HG03097 (cell line): ENCODE results near the gene SLC1A7.

ENCODE experiments used
- ATAC-seq: cut with Tn5 transposase; IDR thresholded peaks from one replicate; pipeline ENCODE4 v1.9.1; 2021; ENCODE audit not compliant: unreplicated experiment, low FRiP score

The SLC1A7 gene

DNA sequence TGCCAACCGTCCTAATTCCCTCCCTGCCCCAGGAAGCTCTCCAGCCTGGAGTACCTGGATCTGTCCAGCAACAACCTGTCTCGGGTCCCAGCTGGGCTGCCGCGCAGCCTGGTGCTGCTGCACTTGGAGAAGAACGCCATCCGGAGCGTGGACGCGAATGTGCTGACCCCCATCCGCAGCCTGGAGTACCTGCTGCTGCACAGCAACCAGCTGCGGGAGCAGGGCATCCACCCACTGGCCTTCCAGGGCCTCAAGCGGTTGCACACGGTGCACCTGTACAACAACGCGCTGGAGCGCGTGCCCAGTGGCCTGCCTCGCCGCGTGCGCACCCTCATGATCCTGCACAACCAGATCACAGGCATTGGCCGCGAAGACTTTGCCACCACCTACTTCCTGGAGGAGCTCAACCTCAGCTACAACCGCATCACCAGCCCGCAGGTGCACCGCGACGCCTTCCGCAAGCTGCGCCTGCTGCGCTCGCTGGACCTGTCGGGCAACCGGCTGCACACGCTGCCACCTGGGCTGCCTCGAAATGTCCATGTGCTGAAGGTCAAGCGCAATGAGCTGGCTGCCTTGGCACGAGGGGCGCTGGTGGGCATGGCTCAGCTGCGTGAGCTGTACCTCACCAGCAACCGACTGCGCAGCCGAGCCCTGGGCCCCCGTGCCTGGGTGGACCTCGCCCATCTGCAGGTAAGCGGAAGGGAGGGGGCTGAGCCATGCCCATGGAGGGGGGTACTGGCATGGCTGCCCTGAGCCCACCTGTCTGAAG lies 63.9 kb downstream of the SLC1A7 start:
- no peak for ATAC-seq

- ATAC-seq = no peak
Measured at GRCh38 chr1:53077599-53077965, 64.9 kb downstream of the SLC1A7 start.

DNA sequence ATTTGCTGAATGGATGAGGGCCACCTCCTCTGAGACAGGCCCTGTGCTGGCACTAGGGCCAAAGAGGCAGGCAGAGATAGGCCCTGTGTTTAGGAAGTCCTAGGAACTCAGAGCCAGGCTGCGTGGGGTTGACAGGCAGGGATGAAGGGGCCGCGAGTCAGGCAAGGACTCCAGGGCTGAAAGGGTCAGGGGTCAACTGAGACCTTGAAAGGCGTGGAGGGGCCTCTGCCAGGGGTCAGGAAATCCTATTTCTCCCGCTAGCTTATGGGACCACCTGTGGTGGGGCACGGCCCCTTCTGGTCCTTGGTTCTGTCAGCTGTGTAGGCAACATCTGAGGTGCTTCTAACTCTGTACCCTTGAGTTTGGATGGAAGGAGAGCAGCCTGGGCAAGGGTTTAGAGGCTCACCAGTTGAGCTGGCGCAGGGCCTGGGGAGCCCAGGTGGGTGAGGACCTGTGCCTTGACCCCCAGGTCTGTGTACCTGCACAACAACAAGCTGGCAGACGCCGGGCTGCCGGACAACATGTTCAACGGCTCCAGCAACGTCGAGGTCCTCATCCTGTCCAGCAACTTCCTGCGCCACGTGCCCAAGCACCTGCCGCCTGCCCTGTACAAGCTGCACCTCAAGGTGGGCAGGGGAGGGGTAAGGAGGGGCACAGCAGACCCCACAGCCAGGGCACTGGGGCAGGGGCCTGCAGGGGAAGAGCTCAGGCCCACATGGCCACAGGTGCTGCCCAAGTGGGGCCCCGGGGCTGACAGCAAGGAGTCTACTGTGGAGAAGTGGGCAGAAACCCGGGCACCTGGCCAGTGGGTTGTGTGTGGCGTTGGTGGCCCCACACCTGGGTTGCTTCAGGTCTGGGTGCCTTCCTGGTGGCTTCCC lies 65.5 kb downstream of the SLC1A7 start:
- no peak for ATAC-seq

DNA sequence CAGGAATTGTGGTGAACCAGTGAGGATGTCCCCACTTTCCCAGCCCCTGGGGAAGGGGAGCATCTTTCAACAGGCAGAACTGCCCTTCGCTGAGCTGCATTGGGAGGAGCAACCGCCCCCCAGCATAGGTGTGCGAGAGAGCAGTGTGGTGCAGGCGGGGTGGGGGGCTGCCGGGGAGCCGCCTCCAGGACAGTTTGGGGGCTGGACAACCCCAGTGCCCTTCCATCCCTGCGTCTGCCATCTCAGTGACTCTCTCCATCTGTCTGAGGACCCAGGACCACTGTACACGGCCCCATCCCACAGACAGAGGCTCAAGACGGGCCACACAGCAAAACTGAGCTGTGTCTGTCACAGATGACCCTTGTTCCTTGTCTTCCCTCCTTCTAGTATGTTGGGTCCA lies 66.3 kb downstream of the SLC1A7 start:
- ATAC-seq = no peak

- ATAC-seq = no peak
Measured at GRCh38 chr1:53075761-53076163, 66.7 kb downstream of the SLC1A7 start.

DNA sequence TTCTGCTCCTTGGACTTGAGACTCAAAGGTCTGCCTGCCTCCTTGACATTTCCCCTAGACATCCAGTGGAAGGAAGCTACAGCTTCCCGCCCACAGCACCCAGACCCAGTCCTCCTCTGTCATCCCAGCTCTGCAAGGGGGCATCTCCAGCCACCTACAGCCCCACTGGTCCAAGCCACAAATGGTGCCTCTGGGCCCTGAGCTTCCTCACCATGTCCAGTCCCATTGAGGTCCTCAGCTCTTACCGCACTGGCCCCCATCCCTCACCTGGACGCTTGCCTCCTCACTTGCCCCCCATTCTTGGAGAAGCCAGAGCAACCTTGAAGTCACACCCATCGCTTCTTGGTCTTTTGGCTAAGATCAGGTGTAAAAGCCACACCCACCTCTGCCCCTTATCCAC lies 67.2 kb downstream of the SLC1A7 start:
- ATAC-seq = no peak

GRCh38 chr1:53074313-53075154 lies 67.9 kb downstream of the SLC1A7 start:
- ATAC-seq = no peak

DNA sequence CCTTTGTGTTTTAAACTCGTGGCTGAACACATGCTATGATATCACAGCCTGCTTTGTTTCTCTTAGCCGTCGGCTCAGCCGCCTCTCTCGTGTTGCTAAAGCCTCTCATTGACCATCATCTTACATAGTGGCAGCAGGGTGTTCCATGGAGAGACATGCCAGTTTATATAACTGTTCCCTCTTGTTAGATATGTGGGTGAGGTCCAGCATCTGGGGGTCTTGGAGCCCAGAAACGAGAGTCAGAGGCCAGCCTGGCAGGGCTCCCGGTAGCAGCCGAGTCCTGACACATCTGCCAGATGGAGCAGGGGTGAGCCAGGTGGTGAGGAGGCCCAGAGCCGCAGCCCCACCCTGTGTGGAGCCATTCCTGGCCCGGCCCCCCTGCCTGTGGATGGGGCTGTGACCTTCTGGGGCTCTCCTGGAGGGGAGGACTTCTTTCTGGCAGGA lies 68.5 kb downstream of the SLC1A7 start:
- no peak for ATAC-seq

DNA sequence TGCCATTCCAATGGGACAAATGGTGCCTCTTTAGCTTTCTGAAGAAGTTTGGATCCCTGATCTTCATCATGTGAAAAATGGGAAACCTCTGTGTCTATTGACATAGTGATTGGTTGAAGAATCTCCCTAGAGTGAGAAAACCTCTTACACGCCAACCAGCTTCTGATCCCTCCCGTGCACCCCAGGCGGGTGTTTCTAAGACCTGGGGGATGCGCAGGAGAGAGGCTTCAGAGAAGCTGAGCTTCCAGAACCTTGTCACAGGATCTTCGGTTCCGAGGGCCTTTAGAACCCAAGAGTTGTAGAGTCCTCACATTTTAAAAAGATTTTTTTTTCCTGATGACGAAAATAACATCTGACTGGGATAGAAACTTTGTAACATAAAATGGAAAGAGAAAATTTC lies 69.2 kb downstream of the SLC1A7 start:
- no peak for ATAC-seq

- no peak for ATAC-seq
Measured at GRCh38 chr1:53071915-53072314, 70.5 kb downstream of the SLC1A7 start.

GRCh38 chr1:53071167-53071865 lies 71.1 kb downstream of the SLC1A7 start:
- no peak for ATAC-seq

- no peak for ATAC-seq
Measured at GRCh38 chr1:53070621-53071020, 71.8 kb downstream of the SLC1A7 start.

DNA sequence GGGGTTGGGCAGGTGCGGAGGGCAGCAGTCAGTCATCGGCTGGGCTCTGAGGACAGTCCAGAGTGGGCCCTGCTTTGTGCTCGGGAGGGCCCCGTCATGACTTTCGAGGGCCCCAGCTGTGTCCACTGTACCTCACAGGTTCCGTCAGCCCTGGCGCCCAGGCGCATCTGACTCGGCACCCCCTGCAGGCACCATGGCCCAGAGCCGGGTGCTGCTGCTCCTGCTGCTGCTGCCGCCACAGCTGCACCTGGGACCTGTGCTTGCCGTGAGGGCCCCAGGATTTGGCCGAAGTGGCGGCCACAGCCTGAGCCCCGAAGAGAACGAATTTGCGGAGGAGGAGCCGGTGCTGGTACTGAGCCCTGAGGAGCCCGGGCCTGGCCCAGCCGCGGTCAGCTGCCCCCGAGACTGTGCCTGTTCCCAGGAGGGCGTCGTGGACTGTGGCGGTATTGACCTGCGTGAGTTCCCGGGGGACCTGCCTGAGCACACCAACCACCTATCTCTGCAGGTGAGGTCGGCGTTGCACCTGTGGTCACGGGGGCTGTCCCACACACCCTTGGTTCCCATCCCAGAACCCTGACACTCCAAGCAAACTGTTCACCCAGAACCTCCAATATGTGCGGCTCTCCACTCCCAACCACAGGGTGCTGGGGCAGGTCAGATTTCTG lies 72.6 kb downstream of the SLC1A7 start:
- no peak for ATAC-seq

GRCh38 chr1:53069265-53069662 lies 73.2 kb downstream of the SLC1A7 start:
- no peak for ATAC-seq

GRCh38 chr1:53068314-53069099 lies 73.9 kb downstream of the SLC1A7 start:
- ATAC-seq = no peak

- ATAC-seq = no peak
Measured at GRCh38 chr1:53067886-53068285, 74.6 kb downstream of the SLC1A7 start.

DNA sequence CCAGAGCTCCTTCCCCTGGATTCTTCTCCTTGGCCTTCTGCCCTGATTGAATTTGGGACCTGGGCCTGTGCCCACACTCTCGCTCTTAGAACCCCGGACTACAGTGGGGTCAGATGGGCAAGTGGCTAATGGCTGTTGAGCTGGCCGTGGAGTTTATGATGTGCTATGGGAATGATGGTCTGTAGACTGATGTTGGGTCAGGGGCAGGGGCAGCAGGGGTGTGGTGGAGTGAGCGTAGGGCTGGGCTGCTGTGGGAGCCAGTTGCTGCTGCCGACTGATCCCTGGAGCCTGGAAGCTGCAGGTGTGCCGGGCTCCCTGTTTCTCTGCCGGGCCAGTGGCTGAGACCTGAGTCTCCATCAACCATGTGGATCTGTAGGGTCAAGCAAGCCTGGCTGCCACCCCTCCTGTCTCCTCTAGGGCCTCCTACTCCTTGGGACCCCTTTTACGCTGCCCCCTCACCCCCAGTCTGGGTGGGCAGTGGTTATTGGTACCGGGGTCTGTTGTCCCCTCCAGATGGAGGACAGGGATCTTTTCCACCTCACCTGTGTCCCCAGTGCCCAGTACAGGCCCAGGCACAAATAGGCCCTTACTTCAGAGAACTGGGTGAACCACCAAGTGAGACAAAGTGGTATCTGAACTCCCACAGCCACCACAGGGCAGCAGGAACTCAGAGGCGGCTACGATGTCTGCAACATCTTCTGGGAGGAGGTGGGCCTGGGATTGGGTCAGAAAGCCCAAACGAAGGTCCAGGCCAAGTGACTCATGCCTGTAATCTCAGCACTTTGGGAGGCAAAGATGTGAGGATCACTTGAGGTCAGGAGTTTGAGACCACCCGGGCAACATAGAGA lies 75.3 kb downstream of the SLC1A7 start:
- ATAC-seq = no peak

DNA sequence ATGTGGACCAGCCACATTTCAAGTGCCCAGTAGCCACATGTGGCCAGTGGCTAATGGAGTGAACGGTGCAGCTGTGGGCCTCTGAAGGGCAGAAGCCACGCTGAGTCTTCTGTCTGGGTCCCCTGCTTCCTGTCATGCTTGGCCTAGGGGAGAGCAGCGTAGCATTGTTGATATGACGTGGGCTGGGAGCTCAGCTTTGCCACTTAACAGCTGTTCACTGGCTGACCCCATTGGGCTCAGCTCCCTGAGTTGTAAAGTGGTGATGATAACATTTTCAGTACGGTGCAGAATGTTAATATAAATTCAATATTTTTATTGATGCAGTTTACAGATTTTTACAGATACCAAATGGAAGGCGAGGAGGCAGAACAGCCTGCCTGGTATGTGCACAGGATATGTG lies 76.0 kb downstream of the SLC1A7 start:
- ATAC-seq = no peak
